NCI-H2196 treated with DMSO at 0.1 percent for 48 hours (cell line): ENCODE results near the gene VIT.

ENCODE experiments used
- DNase-seq: peaks from one replicate; lab custom pipeline; 2025; ENCODE audit not compliant: unreplicated experiment; lab: John Stamatoyannopoulos, UW

Gene VIT

DNA sequence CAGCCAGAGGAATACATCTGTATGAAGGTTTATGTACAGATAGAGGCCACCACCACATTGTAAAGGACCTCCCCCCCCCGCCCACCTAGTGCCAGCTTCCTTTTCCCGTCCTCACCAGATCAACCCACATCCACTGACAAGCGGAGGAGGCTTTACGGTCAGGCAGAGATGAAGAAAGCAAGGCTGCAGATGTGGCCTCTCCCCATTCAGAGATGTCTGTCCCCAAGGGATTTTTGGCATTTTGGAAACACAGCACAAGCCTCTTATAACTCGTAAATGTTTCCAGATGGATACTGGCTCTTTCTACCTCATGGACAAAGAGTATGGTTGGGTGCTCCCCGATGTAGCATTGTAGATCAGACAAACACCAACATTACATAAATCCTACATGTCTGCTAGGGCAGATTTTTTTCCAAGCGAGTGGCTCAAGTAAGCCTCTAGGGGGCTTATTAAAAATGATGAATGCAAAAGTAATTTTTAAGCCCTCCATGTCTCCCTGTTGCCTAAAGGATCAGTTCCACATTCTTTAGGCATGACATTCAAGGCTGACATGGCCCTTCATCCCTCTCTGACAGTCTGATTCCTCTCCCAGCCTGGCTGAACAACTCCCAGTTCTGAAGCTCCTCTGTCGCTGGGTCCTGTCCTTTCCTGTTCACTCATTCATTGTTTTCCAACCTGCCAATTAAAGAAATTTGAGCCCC is 11.7 kb downstream of the VIT start:
- DNase-seq, result no peak

DNA sequence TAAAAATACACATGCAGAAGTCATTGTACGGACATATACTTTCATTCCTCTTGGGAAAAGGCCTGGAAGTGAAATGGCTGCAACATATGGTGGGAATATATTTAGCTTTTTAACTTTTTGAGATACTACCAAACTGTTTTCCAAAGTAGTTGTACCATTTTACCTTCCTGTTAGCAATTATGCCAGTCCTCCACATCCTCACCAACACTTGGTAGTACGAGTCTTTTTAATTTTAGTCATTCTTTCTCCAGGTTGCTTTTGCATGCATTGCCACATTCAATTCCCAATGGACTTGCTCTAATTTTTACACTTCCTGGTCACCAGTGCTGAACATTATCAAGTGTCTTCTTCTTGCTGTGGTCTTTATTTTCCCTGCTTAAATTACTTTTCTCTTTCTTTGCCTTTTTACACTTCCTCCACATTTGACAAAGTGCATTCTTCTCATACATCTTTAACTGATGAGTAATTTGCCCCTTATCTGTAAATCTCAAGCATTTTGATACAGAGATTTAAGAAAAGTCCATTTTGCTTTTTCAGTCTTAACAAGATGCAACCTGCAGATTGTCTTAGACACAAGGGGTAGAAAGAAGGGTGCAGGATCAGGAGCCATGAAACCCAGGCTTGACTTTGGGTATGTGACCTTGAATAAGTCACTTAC is 14.5 kb downstream of the VIT start:
- no peak for DNase-seq

- no peak for DNase-seq
These were observed 15.3 kb downstream of the VIT start for GRCh38 chr2:36711741-36712314.

DNA sequence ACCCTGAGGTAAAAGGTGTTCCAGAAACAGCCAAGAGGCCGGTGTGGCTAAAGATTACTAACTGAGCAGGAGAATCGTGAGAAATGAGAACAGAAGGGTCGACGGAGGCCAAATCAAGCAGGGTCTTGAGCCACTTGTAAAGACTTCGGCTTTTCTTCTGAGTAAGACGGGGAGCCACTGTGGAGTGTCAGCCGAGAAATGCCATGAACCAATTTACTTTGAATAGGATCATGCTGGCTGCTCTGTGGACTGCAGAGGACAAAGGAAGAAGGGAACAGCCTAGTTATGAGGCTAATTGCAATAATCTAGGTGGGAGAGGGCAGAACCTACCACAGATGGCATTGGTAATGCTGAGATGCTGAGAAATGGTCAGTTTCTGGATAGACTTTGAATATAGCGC is 16.8 kb downstream of the VIT start:
- DNase-seq, result no peak

- DNase-seq, result no peak
These were observed 19.6 kb downstream of the VIT start for GRCh38 chr2:36716111-36716510.

- DNase-seq, result no peak
These were observed 21.2 kb downstream of the VIT start for GRCh38 chr2:36717603-36718266.

DNA sequence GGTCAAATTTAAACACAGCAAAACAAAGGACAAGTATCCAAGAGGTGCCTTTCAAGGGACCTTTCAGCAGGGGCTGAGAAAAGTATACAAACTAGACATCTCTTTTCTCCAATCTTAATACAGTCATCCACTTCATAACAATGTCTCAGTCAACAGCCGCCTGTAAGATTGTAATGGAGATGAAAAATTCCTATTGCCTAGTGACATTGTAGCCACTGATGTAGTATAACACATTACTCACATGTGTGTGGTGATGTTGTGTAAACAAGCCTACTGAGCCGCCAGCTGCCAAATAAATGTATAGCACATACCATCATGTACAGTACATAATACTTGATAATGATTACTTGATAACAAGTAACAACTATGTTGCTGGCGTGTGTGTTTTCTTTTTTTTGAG is 31.0 kb downstream of the VIT start:
- DNase-seq, result no peak

GRCh38 chr2:36729067-36729466 is 32.6 kb downstream of the VIT start:
- no peak for DNase-seq

- DNase-seq, result no peak
These were observed 35.6 kb downstream of the VIT start for GRCh38 chr2:36731941-36732672.

GRCh38 chr2:36732673-36733036 is 36.1 kb downstream of the VIT start:
- DNase-seq, result no peak

GRCh38 chr2:36733215-36733614 is 36.7 kb downstream of the VIT start:
- DNase-seq, result no peak

- DNase-seq, result no peak
These were observed 37.8 kb downstream of the VIT start for GRCh38 chr2:36734304-36734703.

- no peak for DNase-seq
These were observed 40.7 kb downstream of the VIT start for GRCh38 chr2:36737131-36737750.

GRCh38 chr2:36740061-36740460 is 43.6 kb downstream of the VIT start:
- no peak for DNase-seq

DNA sequence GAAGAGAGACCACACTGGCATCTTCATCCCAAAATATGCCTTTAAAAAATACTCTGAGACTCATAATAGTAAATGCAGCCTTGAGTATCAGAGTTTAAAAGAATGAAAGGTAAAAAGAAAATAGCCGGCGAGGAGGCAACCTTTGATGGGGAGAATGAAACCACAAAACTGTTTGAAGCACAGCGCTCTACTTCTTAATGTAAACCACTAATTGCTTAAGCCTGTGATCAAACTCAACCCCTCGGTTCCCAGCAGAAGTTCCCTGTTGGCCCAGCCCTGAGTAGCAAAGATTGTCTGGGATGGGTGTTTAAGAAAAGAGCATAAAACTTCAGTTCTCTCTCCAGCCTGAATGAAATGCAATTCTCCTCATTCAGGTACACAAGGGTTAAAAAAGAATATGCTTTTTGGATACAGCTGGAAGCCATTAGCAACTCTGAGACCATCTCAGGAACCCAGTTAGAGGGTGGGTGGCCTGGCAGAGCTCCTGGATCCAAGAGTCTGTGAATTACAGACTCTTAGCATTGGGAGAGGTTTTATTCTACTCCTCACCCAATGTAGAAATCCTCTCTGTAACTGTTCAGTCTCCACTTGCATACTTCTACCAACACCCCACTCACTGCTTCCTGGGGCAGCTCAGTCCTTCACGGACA is 44.8 kb downstream of the VIT start:
- DNase-seq, result no peak

GRCh38 chr2:36743954-36744353 is 47.4 kb downstream of the VIT start:
- no peak for DNase-seq

DNA sequence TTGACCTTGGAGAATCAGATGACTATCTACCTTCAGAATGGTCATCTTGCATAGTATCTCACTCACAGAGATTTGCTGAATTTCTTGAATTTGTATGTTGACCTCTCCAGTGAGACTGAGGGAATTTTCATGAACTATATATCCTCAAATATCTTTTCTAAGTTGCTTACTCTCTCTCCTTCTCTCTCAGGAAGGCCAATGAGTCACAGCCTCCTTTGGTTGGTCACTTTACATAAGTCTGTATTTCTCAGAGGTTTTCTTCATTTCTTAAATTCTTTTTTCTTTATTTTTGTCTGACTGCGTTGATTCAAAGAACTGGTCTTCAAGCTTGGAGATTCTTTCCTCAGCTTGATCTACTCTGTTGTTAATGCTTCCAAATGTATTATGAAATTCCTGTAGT is 51.7 kb downstream of the VIT start:
- DNase-seq, result no peak

DNA sequence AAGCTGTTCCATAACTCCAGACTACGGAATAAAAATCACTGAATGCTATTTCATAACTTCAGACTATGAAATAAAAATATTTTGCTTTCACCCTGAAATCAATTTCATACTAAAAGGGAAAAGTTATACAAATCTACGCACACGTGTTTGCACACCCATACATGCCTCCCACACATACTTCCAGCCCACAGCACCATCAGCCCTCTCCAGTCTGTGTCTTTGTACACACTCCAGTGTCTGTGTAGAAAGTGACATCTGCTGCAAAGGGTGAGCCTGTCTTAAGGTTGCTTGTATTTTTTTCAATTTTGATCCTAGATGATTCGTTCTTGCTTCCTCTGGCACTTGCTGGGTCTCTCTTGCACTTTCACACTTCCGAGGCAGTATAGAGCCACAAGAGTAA is 53.6 kb downstream of the VIT start:
- no peak for DNase-seq

DNA sequence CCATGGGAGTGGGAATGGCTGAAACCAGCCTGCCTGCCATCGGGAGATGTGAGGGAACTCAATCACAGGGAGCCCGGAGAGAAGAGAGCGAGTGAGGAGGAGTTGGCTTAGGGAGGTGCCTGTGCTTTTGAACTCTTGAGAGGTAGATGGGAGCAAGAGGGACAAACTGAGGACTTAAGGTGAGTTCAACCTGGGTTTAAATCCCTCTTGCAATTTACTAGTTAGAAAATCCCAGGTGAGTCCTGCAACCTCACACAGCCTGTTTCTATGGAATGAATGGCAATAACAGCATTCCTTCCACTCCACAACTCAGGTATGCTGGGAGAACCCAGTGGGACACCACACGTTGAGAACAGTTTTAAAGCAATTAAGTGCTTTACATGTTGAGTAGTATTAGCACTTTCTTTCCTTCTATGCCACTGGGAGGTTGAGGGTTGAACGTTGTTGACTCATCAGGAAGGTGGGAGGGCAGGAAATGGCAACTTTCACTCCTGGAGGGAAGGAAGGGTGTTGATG is 57.3 kb downstream of the VIT start:
- DNase-seq, result no peak

DNA sequence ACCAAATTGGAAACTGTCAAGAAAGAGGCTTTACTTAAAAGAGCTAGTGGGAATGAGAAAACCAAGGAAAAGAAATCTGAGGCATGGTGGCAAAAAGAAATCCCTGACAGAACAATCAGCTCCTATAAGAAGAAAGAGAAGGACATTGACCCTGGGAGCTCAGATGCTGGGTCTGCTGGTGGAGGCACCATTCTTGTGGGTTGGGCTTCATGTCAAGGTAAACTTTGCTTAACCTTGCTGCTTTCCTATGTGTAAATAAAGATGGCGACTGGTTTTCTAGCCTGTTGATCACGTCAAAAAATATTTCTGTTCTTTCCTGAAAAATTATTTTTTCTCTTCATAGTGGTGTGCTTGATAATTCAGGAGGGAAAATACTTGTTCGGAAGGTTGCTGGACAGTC is 58.1 kb downstream of the VIT start:
- DNase-seq, result no peak
